Tongue (tissue), 2 donors: ENCODE data around the gene AKR1C2. TPM values are rescaled to one million over a fixed set of nuclear protein-coding genes. Genes with fewer than 3 reads are reported as not detected.
A peak's percentile ranks its signal among the peaks of the same experiment; 100 is the strongest.
"Not testable (repeated sequence)": the region's sequence is repeated elsewhere in the genome, so short reads cannot be mapped to it uniquely, and the experiment has no call there.

Source experiments
- DNase-seq: peaks from one replicate; pipeline ENCODE4 v3.0.0-alpha.2; 2015
- total RNA-seq: library from RNA; depleted of rRNA; stranded (reverse); fragments of >200 nt; gene quantifications from one replicate; pipeline ENCODE4 v1.2.3, GENCODE V29; 2014

AKR1C2 gene
- total RNA-seq, 1 donor from 2014 or later, result 2.8 TPM

DNA sequence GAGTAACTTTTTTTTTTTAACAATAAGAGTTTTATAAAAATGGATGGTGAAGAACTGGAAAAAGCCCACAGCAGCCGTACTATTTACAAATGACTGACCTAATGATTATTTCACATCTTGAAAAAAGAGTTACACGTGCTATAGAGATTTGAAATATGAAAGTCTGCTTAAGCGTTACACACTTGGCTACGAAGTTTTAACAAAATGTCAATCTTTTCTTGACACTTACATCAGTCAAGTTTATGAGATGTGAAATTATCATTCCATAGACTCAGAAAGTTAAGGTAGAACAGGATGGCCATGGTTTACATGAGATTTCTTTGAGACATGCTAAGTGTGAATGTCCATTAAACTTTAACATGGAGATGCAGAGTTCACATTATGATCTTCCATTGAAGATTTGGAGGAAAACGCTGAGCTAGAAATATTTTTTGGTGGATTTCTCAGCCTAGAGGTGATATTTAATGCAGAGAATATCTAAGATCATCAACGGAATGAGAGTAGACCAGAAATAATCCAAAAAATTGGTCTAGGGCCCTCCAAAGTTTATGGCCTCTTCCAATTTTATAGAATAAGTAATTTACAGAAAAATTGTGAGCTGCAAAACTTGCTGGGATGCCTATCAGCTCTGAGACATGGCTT, 15.5 kb downstream of the AKR1C2 start:
- DNase-seq, result not testable (repeated sequence)

DNA sequence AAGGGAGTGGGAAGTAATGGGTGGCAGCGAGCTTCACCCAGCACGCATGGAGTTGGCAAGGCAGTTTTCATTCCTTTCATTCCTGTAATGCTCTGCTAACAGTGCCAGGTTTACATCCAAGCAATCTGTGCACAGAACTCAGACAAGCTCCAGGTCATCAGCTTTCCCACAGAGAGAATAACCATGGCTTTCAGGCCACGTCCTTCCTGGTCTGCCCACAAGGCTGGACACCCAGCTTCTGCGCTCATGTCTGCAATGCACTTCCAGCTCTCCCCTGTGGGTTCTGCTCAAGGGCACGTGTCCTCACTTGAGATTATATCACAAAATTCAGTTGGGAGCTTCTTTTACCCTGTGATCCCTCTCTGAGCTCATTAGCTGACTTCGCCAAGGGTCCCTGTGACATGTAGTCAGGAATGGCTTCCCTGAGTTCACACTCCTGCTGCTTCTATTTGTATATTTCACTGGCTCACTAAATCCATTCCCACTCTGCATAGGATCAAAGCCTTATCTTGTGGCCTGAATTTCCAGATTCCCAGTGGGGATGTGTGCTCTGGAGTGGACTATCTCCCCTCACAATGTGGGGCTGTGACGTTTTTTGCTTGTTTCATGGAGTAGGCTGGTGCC, 18.6 kb downstream of the AKR1C2 start:
- DNase-seq, result peak; percentile 21

DNA sequence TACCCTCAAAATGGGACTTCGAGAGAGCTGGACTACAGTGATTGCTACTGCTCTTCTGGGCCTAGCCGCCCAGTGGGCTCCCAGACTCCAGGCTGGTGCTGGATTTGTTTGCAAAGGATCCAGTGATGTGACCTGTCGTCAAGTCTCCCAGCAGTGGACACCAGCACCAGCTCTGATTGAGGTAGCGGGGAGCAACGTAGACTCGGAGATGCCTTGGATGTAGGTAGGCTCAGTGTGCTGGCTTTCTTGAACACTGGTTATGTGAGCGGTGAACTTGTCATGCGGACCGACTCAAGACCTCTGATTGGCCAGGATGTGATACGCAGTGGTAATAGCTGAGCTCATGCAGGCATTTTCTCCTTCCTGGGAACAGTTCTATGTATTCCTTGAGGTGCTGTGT, 19.4 kb downstream of the AKR1C2 start:
- DNase-seq, result no peak

DNA sequence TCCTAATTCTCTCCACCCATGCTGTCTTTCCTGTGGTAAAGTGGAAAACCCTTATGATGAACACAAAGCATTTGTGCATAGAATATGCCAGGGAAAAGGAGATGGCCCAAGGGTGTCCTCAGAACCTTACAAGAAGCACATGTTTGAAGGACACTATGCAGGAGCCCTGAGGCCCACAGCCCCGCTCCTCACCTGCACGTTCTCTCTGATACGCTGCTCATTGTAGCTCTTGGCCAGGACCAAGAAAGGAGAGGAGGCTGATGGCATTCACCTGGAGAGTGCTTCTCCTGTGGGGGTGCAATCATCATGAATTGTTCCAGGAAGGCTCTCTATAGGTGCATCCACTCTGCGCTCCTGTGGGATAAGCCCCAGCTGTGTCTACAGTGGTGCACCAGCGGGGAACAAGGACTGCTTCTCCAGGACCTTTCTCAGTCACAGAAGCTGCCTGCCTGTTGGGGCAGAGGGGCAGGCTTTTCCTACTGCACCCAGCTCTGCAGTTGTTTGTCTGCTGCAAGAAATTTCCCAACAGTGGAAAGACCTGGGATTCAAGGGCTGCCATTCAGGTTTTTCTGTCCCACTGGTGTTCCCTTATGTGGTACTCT, 19.9 kb downstream of the AKR1C2 start:
- DNase-seq, result no peak

DNA sequence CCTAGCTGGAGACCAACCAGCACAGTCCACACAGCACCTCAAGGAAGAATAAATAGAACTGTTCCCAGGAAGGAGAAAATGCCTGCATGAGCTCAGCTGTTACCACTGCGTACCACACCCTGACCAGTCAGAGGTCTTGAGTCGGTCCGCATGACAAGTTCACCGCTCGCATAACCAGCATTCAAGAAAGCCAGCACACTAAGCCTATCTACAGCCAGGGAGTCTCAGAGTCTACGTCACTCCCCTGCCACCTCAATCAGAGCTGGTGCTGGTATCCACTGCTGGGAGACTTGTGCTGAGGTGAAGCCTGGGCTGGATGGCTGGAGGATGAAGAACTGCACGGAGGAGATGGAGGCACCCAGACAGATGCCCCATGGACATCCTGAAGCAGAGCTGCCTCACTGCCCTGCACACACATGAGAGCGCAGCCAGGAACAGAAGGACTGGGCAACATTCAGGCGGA, 20.9 kb downstream of the AKR1C2 start:
- DNase-seq, result peak; percentile 15

DNA sequence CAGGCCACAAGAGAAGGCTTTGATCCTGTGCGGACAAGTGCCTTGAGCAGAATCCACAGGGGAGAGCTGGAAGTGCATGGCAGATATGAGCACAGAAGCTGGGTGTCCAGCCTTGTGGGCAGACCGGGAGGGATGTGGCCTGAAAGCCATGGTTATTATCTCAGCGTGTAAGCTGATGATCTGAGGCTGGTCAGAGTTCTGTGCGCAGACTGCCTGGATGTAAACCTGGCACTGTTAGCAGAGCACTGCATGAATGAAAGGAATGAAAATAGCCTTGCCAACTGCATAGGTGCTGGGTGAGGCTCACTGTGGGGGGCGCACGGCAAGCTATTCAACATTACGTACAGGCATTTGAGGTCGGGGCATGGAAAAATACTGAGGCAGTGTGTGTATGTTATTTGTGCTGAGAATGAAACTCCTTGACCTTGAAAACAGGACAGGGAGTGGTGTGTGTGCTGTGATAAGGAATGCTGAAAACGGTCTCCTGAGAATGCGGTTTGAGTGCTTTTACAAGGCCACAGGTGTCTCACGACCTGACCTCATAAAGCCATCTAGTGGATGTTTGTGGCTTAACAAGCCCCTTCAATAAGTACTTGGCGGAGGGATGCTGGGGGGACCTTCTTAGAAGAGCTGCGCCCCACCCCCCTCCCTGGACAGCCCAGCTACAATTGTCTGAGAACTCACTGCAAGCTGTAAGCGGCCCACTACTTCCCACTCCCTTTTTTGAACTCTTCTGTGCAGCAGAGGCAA, 21.8 kb downstream of the AKR1C2 start:
- DNase-seq, result peak; percentile 35

DNA sequence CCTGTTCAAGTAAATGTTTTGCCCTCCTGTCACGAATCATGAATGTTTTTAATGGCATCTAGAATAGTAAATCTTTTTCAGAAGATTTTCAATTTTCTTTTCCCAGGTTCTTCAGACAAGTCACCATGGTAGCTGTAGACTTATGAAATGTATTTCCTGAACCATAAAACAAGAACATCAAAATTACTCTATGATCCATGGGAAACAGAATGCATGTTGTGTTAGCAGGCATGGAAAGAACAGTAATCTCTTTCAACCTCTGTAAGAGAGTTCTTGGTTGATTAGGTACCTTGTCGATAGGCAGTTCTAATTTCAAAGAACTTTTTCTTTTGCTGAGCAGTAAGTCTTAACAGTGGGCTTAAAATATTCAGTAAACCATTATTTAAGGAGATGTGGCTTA, 22.9 kb downstream of the AKR1C2 start:
- DNase-seq, result no peak

DNA sequence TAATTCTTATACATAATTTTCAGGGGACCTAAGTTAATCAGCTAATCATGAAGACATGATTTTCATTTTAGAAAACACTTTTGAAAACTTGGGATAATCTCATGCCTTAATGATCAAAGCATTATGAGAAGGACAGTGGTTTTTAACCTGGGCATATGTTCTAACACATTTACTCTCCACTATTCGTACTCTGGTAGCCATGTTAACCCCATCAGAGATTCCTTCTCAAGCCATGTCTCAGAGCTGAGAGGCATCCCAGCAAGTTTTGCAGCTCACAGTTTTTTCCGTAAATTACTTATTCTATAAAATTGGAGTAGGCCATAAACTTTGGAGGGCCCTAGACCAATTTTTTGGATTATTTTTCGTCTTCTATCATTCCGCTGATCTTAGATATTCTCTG, 24.8 kb downstream of the AKR1C2 start:
- no peak for DNase-seq

DNA sequence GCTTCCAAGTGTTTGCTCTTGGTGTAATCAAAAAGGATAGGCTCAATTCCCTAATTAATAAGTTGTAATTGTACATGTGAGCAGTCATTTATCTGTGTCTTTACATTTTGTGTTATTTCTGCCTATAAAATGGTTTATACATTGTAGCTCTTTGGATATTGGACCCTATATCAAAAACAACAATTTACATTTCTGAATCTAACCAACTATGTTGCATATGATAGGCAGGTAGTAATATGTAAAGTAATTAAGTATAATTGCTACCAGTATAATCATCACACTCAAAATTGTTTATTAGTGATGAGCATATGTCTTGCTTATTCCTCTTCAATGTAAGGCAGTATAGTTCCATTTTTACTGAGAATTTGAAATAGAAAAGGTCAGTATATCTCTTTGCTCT, 26.6 kb downstream of the AKR1C2 start:
- DNase-seq, result no peak

DNA sequence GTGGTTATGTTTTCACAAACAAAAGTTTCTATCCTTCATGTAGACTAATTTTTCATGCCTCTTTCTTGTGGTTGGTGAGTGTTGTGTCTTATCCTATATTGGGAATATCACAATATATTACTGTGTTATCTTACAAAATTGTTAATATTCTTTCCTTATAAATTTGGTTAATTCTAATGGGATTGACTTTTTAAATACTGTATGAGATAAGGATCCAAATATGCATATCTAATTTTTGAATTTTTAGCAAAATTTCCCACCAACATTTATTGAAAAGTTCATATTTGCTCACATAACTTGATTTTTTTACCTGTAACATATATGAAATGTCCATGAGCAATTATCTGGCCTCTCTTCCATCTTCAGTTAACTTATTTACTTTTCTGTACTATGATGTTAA, 29.3 kb downstream of the AKR1C2 start:
- DNase-seq, result not testable (repeated sequence)

DNA sequence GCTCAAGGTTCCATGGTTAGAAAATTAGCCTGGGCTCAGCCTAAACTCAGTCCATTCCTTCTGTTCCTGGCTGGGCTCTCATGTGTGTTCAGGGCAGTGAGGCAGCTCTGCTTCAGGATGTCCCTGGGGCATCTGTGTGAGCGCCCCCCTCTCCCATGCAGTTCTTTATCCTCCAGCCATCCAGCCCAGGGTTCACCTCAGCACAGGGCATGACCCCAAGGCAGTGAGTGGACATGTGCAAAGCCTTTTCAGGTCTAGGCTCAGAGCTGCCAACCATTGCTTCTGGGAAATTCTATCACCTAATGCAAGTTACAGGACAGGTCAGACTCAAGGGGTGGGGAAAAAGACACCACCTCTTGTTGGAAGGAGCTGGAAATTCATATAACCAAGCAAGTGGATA, 30.4 kb downstream of the AKR1C2 start:
- DNase-seq, result not testable (repeated sequence)

DNA sequence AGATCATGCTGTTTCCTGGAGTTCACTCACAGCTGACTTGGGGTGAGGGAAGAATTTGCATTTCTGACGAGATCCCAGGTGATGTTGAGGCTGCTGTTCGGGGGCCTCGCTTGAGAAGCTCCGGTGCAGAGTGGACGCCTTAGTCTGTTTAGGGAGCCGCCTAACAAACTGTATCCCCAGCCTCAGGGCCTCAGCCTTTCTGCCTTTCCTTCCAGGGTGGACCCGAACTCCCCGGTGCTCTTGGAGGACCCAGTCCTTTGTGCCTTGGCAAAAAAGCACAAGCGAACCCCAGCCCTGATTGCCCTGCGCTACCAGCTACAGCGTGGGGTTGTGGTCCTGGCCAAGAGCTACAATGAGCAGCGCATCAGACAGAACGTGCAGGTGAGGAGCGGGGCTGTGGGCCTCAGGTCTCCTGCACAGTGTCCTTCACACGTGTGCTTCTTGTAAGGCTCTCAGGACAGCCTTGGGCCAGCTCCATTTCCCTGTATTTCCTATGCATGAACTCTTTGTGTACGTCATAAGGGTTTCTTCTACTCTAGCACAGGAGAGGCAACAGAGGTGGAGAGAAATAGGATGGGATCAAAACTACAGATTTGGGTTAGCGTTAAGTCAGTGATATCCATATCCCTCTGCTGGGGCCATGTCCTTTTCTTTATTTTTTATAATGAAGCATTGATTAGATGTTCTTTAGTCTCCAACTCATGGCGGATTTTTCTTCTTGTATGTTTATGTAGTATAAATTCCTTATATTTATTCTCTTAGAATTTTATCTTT, 31.1 kb downstream of the AKR1C2 start:
- DNase-seq, result not testable (repeated sequence)

DNA sequence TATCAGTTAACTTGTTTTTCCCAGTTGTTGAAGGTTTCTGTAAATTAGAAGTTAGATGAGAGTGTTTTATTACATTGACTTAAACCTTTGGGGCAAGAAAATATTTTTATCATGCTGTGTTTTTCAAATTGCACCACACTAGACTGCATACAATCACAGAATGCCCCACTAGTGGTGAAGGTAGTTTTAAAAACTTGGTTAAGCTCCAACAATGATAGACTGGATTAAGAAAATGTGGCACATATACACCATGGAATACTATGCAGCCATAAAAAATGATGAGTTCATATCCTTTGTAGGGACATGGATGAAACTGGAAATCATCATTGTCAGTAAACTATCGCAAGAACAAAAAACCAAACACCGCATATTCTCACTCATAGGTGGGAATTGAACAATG, 33.3 kb downstream of the AKR1C2 start:
- DNase-seq, result not testable (repeated sequence)

DNA sequence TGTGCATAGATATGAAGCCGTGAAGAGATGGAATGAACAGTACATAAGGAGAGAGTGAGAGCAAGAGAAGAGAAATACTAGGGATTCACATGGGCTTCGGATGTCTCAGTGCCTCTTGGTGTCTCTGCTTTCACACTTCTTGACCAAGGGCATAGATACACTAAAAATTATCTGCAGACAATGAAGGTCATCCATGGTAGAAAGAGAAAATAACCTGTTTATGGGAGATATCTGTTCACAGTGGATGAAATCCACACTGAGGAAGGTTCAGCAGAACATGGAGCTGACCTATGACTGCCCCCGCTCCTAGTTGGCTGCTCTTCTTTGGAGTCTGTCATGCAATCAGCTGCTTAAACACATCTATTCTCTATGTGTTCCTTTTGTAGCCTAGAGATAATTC, 34.4 kb downstream of the AKR1C2 start:
- not testable (repeated sequence) for DNase-seq

DNA sequence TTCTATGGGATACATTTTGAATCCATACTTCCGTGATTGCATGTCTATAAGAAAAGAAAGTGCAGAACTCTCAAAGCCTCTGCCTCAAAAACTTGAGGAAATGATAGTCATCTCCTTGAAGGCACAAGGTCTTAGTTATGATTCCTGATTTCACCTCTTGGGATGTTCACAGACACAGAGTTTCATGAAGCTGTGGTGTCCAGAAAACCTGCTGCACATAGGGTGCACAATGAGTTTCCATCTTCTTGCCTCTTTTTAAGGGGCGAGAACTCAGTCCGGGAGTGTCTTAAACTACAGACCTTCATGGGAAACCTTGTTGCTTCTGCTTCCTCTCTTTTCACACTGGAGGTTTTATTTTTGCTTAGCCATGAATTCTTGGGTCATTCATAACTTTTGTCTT, 36.5 kb downstream of the AKR1C2 start:
- DNase-seq, result not testable (repeated sequence)

DNA sequence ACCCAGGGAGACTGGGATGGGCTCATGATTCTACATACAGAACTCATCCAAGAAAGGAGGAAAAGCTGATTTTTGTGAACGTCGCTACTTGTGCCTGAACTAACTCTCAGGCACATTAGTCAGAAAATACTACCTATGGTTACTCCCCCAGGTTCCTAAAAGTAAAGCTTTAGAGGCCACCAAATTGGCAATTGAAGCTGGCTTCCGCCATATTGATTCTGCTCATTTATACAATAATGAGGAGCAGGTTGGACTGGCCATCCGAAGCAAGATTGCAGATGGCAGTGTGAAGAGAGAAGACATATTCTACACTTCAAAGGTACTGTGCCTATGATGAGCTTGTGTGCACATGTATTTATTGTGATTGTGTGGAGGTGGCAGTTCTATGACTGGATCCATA, 37.9 kb downstream of the AKR1C2 start:
- DNase-seq, result not testable (repeated sequence)

DNA sequence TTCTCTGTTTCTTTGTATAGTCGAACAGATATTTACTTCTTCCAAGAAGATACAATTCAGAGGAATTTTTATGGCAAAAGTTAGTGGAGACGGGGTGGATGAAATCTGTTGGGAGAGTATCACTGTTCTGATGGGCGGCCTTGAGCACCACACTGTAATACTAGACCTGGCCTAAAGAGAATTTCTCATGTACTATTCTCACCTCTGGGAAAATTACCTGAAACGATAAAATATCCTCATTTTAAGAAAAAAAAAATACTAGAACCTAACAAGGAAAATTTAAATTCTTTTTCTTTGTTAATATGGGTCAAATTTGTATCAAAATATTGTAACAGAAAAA, 39.9 kb downstream of the AKR1C2 start:
- DNase-seq, result not testable (repeated sequence)

DNA sequence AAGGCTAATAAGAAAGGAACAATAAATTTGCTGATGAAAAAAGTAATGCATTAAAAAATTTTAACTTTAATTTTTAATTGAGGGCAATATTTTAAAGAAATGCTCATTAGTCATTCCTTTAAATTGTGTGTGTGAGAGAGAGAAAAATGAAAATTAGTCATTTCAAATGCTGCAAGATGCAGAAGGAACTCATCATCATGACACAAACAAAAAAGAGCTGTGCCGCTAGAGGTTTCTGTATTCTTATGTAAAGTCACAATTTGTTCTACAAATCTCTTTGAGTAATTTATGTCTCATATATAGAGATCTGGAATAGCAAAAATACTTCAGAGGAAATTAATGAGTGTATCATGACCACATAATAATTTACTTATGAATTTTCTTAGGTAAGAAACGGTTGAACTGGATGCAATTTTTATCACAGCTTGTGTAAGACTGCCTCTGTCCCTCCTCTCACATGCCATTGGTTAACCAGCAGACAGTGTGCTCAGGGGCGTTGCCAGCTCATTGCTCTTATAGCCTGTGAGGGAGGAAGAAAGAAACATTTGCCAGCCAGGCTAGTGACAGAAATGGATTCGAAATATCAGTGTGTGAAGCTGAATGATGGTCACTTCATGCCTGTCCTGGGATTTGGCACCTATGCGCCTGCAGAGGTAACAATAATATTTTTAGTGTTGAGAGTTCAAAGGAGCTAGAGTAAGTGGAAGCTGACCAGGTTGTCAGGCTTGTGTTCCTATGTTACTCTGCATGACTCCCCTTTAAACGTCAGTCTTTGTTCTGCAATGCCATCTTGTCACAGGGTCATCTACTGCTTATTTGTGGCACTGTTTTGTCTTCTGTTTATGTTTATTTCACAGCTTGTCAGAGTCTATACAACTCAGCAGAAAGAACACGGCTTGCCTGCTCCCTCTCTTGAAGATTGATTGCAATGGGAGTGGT, 40.5 kb downstream of the AKR1C2 start, which contains the start of gene AKR1C1:
TSS of gene AKR1C1 (plus strand) at position 540 of the 939 bp plus-strand sequence. CDS start at position 570, 30 bp downstream.
- not testable (repeated sequence) for DNase-seq

DNA sequence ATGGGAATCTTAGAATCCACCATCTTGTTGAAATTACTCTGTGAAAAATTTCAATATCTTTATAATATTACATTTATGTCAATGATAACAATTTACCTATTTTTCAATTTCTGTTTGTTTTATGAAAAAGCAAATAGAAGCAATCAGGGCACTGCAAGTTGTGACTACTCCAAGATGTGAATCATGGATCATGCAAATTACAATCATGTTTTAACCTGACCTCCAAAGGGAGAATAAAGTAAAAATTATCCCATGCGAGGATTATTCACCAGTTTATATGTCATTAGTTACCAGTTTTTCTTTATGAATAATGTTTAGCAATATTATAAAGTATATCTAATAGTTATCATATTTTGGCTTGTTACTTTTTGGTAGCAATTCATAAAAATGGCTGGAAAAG, 41.3 kb downstream of the AKR1C2 start:
- DNase-seq, result not testable (repeated sequence)

DNA sequence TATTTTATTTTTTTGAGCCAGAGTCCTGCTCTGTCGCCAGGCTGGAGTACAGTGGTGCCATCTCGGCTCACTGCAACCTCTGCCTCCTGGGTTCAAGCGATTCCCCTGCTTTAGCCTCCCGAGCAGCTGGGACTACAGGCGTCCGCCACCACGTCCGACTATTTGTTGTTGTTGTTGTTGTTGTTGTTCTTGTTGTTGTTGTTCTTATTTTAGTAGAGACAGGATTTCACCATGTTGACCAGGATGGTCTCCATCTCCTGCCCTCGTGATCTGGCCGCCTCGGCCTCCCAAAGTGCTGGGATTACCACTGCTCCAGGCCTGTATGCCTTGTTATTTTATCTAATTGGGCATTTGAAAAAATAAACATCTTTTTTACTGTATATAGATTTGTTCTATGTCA, 42.1 kb downstream of the AKR1C2 start:
- not testable (repeated sequence) for DNase-seq
